HG03139 (cell line): Measurements from ENCODE around the gene AAK1.
"Not testable (repeated sequence)": the region's sequence is repeated elsewhere in the genome, so short reads cannot be mapped to it uniquely, and the experiment has no call there.

Source experiments
- ATAC-seq: cut with Tn5 transposase; IDR thresholded peaks from one replicate; pipeline ENCODE4 v1.9.1; 2021; ENCODE audit not compliant: unreplicated experiment

AAK1 gene

DNA sequence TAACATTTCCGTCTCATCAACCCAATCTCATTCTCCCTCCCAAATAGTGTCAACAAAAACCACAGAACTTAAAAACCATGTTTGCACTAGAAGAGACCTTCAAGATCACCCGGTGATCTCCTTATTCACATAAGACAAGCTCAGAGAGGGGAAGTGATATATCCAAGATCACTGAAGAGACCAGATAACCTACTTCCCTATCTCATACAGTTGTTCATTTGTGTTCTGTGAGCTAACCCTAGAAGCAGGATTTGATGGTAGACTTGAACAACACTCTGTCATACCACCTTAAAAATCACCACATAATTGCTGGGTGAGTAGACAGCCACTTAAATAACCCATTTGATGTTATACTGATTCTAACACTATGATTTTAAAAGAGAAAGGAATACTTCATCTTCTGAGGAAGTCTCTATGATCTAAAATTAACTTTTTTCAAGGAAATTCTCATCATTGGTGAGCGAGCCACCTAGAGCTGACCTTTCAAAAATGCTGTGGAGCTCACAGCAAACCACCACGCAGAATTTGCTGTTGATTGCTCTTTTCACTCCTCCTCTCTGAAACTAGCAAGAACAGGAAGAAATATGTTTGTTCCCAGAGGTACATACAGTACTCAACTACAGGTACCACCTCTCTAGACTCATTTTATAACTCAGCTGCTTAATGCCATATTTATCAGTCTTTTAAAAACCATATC lies 15.1 kb downstream of the AAK1 start:
- no peak for ATAC-seq

DNA sequence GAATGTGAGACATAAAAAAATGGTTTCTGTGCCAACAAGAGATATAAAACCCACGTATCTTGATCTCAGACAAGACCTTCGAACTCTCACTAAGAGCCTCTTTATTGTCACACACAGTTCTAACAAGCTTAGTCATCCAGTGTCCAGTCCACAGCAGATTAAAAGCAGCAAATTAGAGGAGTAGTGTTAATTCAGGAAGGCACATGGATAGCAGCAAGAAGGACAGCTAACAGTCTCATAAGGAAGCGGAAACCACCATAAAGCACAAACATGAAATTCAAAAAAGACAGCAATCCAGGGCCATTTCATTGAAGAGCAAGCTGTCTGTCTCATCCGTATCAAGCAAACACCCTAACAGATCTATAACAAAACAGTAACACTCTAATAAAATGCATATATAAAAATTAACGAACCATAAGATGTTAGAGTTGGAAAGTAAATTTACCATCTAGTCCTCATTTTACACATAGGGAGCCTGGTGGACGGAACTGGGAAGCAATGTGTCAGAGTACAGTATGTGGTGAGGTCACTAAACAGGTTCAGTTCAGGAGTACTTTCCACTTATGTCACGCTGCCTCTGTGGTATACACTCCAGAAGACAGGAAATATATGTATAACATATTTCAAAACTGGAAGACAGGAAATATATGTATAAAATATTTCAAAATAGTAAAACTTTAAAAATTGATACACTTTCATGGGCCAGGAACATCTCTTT lies 18.3 kb downstream of the AAK1 start:
- ATAC-seq, result no peak

DNA sequence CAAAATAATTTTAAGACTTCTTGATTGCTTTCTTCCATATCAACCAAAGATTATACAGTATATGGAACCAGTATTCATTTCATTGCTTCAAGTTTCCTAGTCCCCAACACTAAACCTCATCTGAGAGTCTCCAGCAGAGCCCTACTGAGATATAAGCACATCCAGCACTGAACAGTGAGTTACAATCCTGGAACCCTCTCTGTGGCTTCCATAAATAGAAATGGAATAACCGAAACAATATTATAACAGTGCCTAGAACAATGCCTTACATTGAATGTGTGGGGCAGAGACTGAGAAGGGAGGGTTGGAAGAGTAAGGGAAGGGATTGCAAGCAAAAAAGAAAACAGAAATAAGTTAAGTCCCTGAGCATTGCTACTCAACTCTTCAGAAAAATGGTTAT lies 18.9 kb downstream of the AAK1 start:
- no peak for ATAC-seq

DNA sequence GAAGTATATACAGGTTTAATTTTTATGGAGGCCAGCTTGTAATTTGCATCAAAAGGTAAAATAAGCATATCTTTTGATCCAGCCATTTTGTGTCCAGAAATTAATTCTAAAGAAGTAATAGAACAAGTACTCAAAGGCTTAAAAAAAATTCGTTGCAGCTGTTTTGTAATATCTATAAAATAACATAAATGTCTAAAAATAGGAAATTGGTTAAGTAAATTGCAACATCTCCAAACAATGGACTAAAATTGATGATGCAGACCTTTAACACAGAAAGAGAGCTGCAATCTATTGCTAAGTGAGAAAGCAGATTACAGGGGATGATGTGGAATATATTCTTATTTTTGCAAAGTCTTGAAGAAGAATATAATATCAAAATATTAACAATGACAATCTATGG lies 19.4 kb downstream of the AAK1 start:
- ATAC-seq, result no peak

DNA sequence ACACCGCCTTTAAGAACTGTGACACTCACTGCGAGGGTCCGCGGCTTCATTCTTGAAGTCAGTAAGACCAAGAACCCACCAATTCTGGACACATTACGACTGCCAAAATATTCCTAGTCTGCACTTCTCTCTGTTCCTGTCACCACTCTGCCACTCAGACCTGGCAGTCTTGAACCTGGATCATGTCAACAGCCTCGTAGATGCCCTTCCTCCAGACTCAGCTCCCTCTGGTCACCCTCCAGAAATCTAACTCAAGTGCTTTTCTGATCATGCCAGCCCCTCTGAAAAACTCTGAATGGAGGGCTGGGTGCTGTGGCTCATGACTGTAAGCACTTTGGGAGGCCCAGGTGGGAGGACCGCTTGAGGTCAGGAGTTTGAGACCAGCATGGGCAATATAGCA lies 20.3 kb downstream of the AAK1 start:
- no peak for ATAC-seq

DNA sequence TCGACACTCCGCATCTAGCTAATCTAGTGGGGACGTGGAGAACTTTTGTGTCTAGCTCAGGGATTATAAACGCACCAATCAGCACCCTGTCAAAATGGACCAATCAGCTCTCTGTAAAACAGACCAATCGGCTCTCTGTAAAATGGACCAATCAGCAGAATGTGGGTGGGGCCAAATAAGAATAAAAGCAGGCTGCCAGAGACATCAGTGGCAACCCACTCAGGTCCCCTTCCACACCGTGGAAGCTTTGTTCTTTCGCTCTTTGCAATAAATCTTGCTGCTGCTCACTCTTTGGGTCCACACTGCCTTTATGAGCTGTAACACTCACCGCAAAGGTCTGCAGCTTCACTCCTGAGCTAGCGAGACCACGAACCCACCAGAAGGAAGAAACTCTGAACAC lies 20.7 kb downstream of the AAK1 start:
- not testable (repeated sequence) for ATAC-seq

DNA sequence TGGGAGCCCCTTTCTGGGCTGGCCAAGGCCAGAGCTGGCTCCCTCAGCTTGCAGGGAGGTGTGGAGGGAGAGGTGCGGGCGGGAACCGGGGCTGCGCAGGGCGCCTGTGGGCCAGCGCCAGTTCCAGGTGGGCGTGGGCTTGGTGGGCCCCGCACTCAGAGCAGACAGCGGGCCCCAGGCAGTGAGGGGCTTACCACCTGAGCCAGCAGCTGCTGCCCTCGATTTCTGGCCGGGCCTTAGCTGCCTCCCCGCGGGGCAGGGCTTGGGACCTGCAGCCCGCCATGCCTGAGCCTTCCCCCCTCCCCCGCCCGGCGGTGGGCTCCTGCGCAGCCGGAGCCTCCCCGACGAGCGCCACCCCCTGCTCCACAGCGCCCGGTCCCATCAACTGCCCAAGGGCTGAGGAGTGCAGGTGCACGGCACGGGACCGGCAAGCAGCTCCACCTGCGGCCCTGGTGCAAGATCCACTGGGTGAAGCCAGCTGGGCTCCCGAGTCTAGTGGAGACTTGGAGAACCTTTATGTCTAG lies 21.5 kb downstream of the AAK1 start:
- not testable (repeated sequence) for ATAC-seq

DNA sequence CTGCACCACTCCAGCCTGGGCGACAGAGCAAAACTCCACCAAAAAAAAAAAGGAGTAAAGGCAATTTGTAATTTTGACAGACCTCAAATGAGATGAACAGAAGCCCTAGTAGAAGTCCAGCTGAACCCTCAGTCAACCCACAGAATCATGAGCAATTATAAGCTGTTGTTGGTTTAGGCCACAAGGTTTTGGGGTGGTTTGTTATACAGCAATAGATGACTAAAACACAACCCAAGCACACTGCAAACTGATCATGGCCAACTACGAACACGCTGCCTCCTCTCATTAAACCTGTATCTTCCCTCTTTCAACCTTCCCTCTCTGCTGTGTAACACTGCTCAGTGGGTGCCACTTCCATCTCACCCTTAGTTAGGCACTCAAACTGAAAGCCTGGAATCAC lies 22.1 kb downstream of the AAK1 start:
- ATAC-seq, result no peak

DNA sequence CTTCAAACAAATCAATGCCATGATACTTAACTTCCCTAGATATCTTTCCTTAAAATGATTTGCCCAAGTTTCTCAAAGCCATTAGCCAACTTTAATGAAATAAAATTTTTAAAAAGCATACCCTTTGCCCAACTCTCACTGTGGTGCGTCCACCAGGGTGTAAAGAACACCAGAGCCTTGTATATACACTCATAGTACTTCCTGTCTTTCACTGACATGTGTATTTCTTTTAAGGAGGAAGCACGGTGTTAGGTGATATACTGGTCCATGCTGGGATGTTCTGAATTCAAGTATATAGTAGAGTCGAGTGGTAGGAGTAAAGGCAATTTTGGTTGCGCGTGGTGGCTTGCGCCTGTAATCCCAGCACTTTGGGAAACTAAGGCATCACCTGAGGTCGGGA lies 22.7 kb downstream of the AAK1 start:
- no peak for ATAC-seq

DNA sequence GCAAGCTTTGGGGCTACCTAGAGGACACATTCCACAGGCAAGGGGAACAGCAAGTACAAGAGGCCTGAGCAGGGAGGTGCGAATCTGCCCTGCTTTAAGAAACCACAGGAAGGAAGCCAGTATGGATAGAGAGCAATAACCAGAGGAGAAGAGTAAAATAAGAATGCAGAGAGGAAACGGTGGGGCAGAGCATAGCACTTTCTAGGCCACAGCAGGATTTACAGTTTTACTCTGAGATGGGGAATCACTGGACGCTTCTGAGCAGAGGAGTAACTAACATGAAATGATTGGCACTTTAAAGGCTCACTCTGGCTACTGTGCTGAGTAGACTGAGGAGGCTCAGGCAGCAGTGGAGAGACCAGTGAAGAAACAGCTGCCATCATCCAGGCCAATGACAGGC lies 23.8 kb downstream of the AAK1 start:
- ATAC-seq, result no peak

DNA sequence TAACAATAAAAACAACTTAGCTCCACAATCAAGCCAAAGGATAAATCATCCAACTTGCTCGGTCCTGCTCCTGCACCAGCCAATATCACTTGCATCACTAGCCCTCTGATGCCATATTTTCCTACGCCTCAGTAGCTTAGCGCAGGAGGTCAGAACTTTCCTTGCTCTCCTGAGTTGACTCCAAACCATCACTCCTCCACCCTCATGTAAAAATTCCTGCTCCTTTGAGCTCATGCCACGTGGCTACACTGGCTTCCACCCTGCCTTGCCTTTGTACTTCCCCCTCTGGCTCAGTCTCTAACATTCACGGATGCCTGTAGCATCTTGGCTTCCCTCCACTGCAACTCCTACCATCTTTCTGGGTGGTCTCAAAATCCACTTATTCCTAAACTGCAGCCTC lies 25.2 kb downstream of the AAK1 start:
- no peak for ATAC-seq

DNA sequence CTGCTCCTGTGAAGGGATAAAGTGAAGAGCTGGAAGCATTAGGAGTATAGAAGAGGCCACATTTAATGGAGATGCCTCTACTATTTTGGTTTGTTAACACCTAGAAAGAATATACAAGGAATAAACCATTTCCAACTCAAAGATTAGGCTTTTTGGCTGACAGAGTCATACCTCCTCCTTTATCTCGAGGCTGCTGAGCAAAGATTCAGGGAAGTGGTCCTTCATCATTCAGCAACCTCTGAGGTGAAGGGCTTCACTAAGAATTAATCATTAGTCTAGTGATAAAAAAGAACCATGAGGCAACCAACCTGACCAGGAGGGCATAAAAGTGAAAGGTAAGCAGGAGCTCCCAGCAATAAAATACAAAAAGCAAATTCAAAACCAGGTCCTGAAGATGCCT lies 25.8 kb downstream of the AAK1 start:
- no peak for ATAC-seq

DNA sequence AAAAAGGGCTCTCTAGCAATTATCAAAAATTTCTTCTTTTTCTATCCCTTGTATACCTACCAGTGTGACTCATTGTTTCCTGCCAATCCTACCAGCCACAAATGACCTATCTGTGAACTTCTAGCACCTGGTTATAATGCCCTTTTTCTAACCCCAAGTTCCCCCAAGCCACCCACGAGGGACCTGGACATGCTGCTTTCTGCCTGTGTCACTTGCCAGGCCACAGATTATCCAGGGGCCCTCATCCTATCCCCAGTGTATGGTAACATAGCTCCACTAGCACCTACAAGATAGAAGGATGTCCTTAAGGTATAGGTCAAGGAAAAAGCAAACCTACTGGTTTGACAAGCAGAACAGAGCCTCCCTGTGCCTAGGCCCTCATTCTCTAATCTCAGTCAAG lies 26.8 kb downstream of the AAK1 start:
- no peak for ATAC-seq

DNA sequence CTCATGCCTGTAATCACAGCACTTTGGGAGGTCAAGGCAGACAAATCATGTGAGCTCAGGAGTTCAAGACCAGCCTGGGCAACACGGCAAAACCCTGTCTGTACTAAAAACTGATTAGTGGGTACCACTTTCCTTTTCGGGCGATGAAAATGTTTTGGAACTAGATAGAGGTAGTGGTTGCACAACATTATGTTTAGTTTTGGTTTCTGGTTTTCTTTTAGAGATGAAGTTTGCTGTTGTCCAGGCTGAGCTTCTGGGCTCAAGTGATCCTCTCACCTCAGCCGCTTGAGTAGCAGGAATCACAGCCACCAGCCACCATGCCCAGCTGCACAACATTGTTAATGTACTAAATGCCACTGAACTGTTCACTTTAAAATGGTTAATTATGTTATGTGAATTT lies 27.6 kb downstream of the AAK1 start:
- ATAC-seq, result no peak

DNA sequence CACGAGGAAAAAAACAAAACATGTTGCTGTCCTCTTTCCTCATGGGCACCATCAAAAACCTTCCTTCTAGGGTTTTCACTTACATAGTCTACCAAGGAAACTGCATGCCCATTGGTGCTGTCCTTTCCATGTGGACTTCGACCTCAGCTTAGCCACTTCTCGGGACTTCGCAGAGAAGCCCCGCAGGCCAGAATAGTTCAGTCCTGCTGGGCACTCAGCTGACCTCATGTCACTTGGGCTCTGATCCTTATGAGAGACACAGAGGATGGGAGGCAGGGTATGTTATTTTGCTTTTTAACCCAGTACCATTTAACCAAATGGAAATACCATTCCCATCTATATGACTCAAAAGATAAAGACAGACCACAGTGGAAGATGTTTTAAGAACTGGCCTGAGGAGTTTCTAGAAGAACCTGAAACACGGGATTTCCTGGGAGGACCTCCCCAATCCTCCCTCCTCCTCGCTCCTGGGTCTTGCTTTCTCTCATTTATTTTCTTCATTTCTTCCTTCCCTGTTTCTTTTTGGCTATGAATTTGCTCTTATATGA lies 28.4 kb downstream of the AAK1 start:
- ATAC-seq, result no peak

DNA sequence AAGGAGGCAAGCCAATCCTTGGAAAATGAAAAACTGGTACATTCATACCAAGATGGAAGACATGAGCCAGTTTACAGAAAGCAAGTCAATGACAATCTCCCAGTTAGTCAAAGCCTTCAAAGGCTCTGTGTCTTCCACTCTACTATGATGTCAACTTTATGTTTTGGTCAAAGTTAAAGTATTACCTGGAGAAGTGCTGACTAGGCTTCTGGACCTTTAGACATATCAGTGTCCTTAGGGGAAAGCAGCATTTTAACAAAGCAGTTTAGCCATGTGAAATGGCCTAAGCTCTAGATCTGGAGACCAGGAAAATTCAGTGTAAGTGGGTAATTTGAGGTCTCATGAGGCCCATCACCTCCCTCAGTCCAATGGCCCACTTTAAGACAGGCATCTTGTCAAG lies 30.8 kb downstream of the AAK1 start:
- ATAC-seq, result no peak

DNA sequence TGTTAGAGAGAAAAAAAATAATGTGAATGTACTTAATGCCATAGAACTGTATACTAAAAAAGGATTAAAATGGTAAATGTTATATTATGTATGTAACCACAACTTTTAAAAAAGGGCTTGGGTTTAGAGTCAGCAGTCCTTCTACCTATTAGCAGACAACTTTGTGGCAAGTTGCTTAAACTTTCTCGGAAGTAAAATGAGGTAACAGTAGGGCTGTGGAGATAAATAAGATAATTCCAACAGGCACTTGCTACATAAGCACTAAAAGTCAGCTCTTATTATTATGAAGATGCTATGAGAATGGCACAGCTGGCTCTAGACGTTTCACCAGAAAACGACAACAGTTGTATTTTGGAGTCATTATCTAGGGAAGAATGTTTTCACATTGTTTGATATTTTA lies 31.3 kb downstream of the AAK1 start:
- no peak for ATAC-seq

DNA sequence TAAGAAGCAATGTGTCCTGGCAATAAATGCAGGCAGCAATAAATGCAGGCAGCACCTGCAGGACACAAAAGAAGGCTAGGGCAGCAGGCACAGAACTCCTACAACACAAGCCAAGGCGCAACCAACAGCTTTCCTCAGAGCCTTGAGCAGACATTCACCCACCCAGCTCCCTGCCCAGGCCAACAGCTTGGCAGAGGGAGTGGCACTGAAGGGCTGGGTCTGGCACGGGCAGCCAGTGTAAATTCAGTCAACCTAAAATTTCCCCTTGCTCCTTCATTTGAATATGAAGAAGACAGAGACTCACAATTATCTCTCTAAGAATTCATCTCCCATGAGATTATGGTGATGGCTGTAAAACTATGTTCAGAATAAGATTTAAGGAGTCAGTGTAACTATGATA lies 35.4 kb downstream of the AAK1 start:
- ATAC-seq, result no peak

DNA sequence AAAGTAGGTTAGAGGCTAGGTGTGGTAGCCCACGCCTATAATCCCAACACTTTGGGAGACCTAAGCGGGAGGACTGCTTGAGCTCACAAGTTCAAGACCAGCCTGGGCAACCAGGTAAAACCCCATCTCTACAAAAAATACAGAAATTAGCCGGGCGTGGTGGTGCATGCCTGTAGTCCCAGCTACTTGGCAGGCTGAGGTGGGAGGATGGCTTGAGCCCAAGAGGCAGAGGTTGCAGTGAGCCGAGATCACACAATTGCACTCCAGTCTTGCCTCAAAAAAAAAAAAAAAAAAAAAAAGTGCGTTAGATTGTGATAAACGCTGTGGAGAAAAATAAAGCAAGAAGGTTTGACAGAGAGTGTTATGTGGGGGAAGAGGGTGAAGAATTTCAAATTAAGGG lies 36.8 kb downstream of the AAK1 start:
- not testable (repeated sequence) for ATAC-seq

DNA sequence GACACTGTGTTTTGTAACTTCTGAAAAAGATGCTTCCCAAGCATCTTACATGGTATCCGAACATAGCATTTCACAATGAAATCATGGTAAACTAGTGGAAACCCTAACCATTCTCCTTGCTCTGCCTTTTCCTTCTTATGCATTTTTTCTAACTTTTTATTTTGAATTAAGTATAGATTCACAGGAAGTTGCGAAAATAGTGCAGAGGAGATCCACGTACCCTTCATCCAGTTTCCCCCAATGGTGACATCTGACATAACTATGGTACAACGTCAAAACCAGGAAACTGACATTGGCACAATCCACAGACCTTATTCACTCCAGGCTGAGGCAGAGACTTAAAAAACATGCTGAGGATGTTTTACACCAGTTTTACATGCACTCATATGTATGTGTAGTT lies 38.3 kb downstream of the AAK1 start:
- ATAC-seq, result no peak

DNA sequence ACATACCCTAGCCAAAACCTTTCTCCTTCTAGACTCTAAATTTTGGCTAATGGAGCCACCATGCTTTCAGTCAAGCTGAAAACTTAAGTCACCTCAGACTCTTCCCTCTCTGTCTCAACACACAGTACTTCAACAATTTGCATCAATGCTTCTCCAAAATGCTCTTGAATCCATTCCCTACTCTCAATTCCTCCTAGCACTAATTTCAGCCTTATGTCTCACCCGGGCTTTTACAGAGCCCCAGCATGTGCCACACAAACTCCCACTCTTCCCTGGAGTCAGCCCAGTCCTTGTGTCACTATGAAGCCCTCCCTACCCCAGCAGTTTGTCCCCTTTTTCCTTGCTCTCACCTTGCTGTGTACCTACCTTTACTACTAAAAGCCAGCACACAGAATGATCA lies 38.7 kb downstream of the AAK1 start:
- ATAC-seq, result no peak

DNA sequence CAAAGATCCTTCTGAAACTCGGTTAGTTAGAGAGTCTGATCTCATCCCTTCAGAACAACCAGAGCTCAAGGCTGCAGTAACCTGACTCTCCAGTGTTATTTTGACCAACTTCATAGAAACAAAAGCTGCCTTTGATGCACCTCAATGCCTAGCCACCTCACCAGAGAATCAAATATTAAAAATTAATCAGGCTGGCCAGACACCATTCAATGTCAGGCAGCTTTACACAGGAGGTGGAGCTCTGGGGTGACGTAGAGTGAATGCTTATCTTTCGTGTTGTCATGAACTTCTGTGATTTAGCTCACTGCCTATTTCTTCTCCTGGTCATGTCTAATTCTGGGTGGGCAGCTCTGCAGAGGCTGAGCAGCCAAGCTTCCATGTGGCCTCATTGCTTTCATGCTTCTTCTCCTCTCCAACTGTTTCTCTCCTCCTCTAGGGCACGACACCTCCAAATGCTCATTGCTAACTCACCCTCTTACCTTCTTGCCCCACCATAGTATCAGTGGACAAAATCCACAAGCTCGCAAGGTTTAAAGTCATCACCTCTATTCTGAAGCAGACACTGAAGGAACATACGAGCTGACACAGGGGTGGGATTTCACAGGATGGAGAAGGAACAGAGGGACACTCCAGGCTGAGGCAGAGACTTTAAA lies 39.4 kb downstream of the AAK1 start:
- ATAC-seq, result no peak
